ENCODE results near the gene OR9Q1.
"Not testable (repeated sequence)": the region's sequence is repeated elsewhere in the genome, so short reads cannot be mapped to it uniquely, and the experiment has no call there.

Gene OR9Q1

DNA sequence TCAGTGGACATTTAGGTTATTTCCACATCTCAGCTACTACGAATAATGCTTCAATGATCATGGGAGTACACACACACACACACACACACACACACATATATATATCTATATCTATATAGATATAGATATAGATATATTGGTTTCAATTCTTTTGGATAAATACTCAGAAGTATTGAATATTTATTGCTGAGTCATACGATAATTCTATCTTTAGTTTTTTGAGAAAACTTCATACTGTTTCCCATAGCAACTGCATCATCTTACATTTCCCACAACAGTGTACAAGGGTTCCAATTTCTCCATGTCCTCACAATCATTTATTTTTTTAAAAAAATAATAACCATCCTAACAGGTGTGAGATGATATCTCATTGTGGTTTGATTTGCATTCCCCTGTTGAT lies 172.3 kb downstream of the OR9Q1 start:
- no peaks in the 10 kb centered on the region for H4K20me1 ChIP-seq (ENCODE audit: insufficient read depth, low read length, poor library complexity, severe bottlenecking)
- H3K27me3 ChIP-seq (ENCODE audit: insufficient read depth, low read length, poor library complexity, severe bottlenecking), result no peaks in the 10 kb centered on the region
- no peaks in the 10 kb centered on the region for H3F3A ChIP-seq (ENCODE audit: low read depth)
- no peaks in the 10 kb centered on the region for H3K4me1 ChIP-seq (ENCODE audit: insufficient read depth, low read length, poor library complexity, severe bottlenecking)
- no peaks in the 10 kb centered on the region for H3K36me3 ChIP-seq (ENCODE audit: insufficient read depth, low read length)
- no peak overlapping the region for H3K4me3 ChIP-seq (ENCODE audit: low read length, poor library complexity, severe bottlenecking)
- H3K79me2 ChIP-seq (ENCODE audit: insufficient read depth, low read length), result no peaks in the 10 kb centered on the region
- H2AFZ ChIP-seq (ENCODE audit: low read length), result no peak overlapping the region
- H3K4me2 ChIP-seq (ENCODE audit: low read depth, low read length, poor library complexity, severe bottlenecking), result no peak overlapping the region
- no peaks in the 10 kb centered on the region for H3K9me2 ChIP-seq (replicated peaks; ENCODE audit: low read depth, low read length)
- H3K9me3 ChIP-seq (ENCODE audit: insufficient read depth, low read depth, low read length), result peaks cover 4% of the 10 kb centered on the region
- TF ChIP-seq, protein P1, sequence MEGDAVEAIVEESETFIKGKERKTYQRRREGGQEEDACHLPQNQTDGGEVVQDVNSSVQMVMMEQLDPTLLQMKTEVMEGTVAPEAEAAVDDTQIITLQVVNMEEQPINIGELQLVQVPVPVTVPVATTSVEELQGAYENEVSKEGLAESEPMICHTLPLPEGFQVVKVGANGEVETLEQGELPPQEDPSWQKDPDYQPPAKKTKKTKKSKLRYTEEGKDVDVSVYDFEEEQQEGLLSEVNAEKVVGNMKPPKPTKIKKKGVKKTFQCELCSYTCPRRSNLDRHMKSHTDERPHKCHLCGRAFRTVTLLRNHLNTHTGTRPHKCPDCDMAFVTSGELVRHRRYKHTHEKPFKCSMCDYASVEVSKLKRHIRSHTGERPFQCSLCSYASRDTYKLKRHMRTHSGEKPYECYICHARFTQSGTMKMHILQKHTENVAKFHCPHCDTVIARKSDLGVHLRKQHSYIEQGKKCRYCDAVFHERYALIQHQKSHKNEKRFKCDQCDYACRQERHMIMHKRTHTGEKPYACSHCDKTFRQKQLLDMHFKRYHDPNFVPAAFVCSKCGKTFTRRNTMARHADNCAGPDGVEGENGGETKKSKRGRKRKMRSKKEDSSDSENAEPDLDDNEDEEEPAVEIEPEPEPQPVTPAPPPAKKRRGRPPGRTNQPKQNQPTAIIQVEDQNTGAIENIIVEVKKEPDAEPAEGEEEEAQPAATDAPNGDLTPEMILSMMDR (conservative IDR thresholded peaks at IDR 0.05; ENCODE audit: low read length), result no peak
- TF ChIP-seq EZH2phosphoT487 (IDR thresholded peaks at IDR 0.05; ENCODE audit: borderline replicate concordance), result no peak
- no peak overlapping the region for H3K9ac ChIP-seq (ENCODE audit: low read depth, low read length, poor library complexity, severe bottlenecking)

DNA sequence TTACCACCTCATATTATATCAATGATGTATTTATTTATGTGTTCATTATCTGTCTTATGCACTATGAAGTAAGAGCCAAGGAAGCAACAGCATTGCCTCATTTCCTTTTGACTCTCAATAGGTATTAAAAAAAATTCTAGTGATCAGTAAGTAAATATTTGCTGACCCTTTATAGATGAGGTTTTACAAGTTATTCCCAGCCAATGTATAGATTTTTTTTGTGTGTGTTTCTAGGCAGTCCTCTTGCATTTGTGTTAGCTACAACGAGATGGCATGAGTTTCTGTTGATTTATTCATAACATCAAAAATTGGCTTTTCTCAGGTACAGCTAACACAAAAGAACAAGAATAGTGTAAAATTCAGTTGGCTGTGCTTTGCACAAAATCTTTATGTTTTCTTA lies 175.6 kb downstream of the OR9Q1 start:
- no peak overlapping the region for H3K4me2 ChIP-seq (ENCODE audit: low read depth, low read length, poor library complexity, severe bottlenecking)
- no peak for TF ChIP-seq EZH2phosphoT487 (IDR thresholded peaks at IDR 0.05; ENCODE audit: borderline replicate concordance)
- TF ChIP-seq, protein P1 (conservative IDR thresholded peaks at IDR 0.05; ENCODE audit: low read length), result no peak
- no peaks in the 10 kb centered on the region for H3K9me2 ChIP-seq (replicated peaks; ENCODE audit: low read depth, low read length)
- H3K27me3 ChIP-seq (ENCODE audit: insufficient read depth, low read length, poor library complexity, severe bottlenecking), result no peaks in the 10 kb centered on the region
- H4K20me1 ChIP-seq (ENCODE audit: insufficient read depth, low read length, poor library complexity, severe bottlenecking), result no peaks in the 10 kb centered on the region
- H3F3A ChIP-seq (ENCODE audit: low read depth), result no peaks in the 10 kb centered on the region
- H3K9me3 ChIP-seq (ENCODE audit: insufficient read depth, low read depth, low read length), result peaks cover 4% of the 10 kb centered on the region
- H3K4me3 ChIP-seq (ENCODE audit: low read length, poor library complexity, severe bottlenecking), result no peak overlapping the region
- no peak overlapping the region for H2AFZ ChIP-seq (ENCODE audit: low read length)
- H3K4me1 ChIP-seq (ENCODE audit: insufficient read depth, low read length, poor library complexity, severe bottlenecking), result no peaks in the 10 kb centered on the region
- no peak overlapping the region for H3K9ac ChIP-seq (ENCODE audit: low read depth, low read length, poor library complexity, severe bottlenecking)
- H3K36me3 ChIP-seq (ENCODE audit: insufficient read depth, low read length), result no peaks in the 10 kb centered on the region
- H3K79me2 ChIP-seq (ENCODE audit: insufficient read depth, low read length), result no peaks in the 10 kb centered on the region

DNA sequence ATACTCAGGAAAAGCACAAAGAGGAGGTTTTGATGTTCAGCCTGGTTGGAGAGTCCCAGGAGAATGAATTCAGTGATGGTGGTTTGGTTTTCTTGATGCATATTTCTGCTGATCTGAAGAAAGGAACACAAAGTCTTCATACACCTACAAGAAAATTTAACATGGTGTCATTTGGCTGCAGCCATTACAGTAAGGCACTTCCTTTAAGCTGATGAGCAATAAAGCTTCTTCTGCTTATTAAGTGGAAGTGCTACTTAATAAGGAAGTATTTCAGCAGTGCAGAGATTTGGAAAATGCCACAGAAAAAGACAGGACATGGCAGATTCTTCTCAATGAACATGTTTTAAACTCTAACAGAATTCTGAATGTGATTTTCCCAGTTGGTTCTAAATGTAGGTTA lies 180.4 kb downstream of the OR9Q1 start, which contains the start of gene OR1S2:
TSS of gene OR1S2 (minus strand) at position 101 of the 400 bp plus-strand sequence. CDS start at position 101, 0 bp downstream.
- Histone ChIP-seq H2AFZ (ENCODE audit: low read length) (no peak within 1 kb of the TSS), H3K9me2 (replicated peaks; ENCODE audit: low read depth, low read length) (no peaks in the 10 kb centered on the region), H3K36me3 (ENCODE audit: insufficient read depth, low read length) (no peaks in the 10 kb centered on the region), H3K27me3 (ENCODE audit: insufficient read depth, low read length, poor library complexity, severe bottlenecking) (no peaks in the 10 kb centered on the region), H3K9ac (ENCODE audit: low read depth, low read length, poor library complexity, severe bottlenecking) (no peak within 1 kb of the TSS), H3K9me3 (ENCODE audit: insufficient read depth, low read depth, low read length) (no peaks in the 10 kb centered on the region), H3F3A (ENCODE audit: low read depth) (no peaks in the 10 kb centered on the region), H4K20me1 (ENCODE audit: insufficient read depth, low read length, poor library complexity, severe bottlenecking) (no peaks in the 10 kb centered on the region), H3K4me3 (ENCODE audit: low read length, poor library complexity, severe bottlenecking) (no peak within 1 kb of the TSS), H3K79me2 (ENCODE audit: insufficient read depth, low read length) (no peaks in the 10 kb centered on the region), H3K4me2 (ENCODE audit: low read depth, low read length, poor library complexity, severe bottlenecking) (no peak within 1 kb of the TSS), H3K4me1 (ENCODE audit: insufficient read depth, low read length, poor library complexity, severe bottlenecking) (no peaks in the 10 kb centered on the region)
- TF ChIP-seq EZH2phosphoT487 (IDR thresholded peaks at IDR 0.05; ENCODE audit: borderline replicate concordance), result no peak
- TF ChIP-seq, protein P1 (conservative IDR thresholded peaks at IDR 0.05; ENCODE audit: low read length), result no peak

DNA sequence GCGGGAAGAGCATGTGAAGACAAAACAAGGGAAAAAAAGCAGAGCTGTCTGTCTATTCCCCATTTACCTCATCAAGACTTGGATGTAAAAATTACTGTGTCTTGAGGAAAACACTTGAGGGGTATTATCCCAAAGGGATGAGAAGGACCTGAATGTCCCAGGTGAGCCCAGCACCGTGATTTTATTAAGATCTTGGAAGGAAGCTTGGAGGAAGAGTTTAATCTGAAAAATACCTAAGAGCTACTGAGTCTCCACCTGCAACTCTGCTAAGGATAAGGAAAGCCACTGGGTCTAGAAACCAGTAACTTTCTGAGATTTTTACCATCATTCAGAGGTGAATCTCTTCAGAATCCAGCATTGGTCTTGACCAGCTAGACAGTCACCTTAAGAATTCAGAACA lies 188.7 kb downstream of the OR9Q1 start, which contains the start of gene OR1S1:
TSS of gene OR1S1 (plus strand) at position 301 of the 400 bp plus-strand sequence.
- not testable (repeated sequence) for H3K36me3 ChIP-seq (ENCODE audit: insufficient read depth, low read length); H3F3A ChIP-seq (ENCODE audit: low read depth); H3K79me2 ChIP-seq (ENCODE audit: insufficient read depth, low read length); H2AFZ ChIP-seq (ENCODE audit: low read length); H4K20me1 ChIP-seq (ENCODE audit: insufficient read depth, low read length, poor library complexity, severe bottlenecking); H3K4me3 ChIP-seq (ENCODE audit: low read length, poor library complexity, severe bottlenecking); H3K4me1 ChIP-seq (ENCODE audit: insufficient read depth, low read length, poor library complexity, severe bottlenecking); H3K9ac ChIP-seq (ENCODE audit: low read depth, low read length, poor library complexity, severe bottlenecking); H3K9me2 ChIP-seq (replicated peaks; ENCODE audit: low read depth, low read length); H3K4me2 ChIP-seq (ENCODE audit: low read depth, low read length, poor library complexity, severe bottlenecking); H3K9me3 ChIP-seq (ENCODE audit: insufficient read depth, low read depth, low read length); H3K27me3 ChIP-seq (ENCODE audit: insufficient read depth, low read length, poor library complexity, severe bottlenecking)

Data from Loucy (cell line).